Testis (tissue), 2 donors: ENCODE results near the gene JPT1.

Source experiments
- POLR2A ChIP-seq: fragments of 450-650 bp; IDR thresholded peaks from one replicate; pipeline ENCODE4 v1.6.1; 2017; ENCODE audit warnings: antibody characterized with exemption, mild to moderate bottlenecking, moderate library complexity
- TF ChIP-seq, protein P1 (sequence below), 3 experiments: fragments of 450-650 bp in 2 of 3; fragments of 200-600 bp in 1 of 3; sonication (generic) in 1 of 3; IDR thresholded peaks; one replicate each; pipeline ENCODE4 v1.5.1; 2016 to 2019; ENCODE audit warnings: antibody characterized with exemption in 3 of 3, mild to moderate bottlenecking in 2 of 3, moderate library complexity in 1 of 3

DNA sequence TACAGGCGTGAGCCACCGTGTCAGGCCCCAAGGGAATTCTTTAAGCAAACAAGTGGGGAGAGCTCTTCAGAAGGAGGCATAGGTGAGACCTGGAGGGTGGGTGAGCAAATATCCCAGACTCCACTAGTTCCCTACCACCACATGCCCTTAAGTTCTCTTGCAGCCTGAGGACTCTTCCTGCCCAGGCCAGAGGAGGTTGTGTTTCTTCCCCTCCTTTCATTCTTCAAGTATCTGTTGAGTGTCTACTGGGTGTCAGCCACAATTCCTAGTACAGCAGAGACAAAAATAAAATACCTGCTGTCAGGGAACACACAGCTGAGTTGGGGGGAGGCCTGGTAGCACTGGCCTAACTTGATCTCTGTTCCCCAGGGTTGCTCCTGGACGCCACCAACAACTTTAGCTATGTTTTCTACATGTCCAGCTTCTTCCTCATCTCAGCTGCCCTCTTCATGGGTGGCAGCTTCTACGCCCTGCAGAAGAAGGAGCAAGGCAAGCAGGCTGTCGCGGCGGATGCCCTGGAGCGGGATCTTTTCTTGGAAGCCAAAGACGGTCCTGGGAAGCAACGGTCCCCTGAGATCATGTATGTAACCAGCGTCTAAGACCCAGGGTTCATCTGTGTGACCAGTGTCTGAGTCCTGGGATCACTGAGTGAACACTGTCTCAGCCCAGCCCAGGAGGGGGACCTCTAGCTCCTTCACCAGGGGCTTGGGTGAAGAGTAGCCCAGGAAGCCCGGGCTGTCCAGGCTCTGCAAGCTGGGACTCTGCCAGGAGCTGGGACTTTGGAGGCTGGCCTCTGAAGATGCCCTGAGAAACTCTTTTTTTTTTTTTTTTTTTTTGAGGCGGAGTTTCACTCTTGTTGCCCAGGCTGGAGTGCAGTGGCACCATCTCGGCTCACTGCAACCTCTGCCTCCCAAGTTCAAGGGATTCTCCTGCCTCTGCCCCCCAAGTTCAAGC is 50.4 kb downstream of the JPT1 start:
- TF ChIP-seq, protein P1, sequence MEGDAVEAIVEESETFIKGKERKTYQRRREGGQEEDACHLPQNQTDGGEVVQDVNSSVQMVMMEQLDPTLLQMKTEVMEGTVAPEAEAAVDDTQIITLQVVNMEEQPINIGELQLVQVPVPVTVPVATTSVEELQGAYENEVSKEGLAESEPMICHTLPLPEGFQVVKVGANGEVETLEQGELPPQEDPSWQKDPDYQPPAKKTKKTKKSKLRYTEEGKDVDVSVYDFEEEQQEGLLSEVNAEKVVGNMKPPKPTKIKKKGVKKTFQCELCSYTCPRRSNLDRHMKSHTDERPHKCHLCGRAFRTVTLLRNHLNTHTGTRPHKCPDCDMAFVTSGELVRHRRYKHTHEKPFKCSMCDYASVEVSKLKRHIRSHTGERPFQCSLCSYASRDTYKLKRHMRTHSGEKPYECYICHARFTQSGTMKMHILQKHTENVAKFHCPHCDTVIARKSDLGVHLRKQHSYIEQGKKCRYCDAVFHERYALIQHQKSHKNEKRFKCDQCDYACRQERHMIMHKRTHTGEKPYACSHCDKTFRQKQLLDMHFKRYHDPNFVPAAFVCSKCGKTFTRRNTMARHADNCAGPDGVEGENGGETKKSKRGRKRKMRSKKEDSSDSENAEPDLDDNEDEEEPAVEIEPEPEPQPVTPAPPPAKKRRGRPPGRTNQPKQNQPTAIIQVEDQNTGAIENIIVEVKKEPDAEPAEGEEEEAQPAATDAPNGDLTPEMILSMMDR (IDR thresholded peaks at IDR 0.05), result no peak
- no peak for TF ChIP-seq POLR2A
